ENCODE data around the gene BUB1B. TPM values are rescaled to one million over a fixed set of nuclear protein-coding genes. Genes with fewer than 3 reads are reported as not detected.

The BUB1B gene
- total RNA-seq, 1 experiment from 2014 or later = 92.9 TPM

DNA sequence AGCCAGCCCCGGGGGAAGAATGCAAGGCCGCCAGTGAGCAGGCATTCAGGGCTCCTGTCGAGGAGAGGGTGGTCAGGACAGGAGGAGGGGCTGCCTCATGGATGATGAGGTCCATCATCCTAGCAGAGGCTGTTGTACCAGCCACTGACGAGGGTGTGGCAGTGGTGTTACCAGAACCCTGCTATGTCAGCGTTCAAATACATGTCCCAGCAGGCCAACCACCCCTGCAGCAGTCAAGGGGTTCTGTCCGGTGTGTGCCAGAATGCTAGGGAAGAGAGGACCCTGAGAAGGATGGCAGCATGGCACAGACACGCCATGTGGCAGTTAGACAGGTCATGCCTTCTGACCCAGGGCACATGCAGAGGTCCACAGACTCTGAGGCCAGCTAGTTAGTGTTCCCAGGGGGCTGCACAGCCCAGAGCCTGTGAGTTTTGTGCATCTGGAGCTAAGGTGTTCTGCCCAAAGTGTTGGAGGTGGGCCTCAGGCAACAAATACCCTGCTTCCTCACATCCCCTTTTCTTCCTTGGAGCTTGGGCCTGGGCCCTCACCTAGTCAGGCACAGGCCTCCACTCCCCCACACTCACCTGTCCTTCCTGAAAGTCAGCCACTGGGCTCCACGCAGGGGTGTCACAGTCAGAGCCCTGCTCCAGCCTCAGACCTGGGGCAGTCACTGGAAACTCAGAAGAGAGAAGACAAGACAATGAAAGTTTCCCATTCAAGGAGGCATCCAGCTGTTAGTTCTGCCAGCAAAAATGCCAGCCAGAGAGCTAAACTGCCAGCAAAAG lies 85.8 kb downstream of the BUB1B start:
- no peaks in the 10 kb centered on the region for H3K9me2 ChIP-seq (ENCODE audit: insufficient read depth)
- H2AFZ ChIP-seq (ENCODE audit: low read depth, low read length, poor library complexity, severe bottlenecking) = no peak overlapping the region
- no peaks in the 10 kb centered on the region for H3K36me3 ChIP-seq (ENCODE audit: control insufficient read depth in 1 of 2, insufficient read depth in 2 of 2, low read length in 2 of 2)
- no peaks in the 10 kb centered on the region for H4K20me1 ChIP-seq (ENCODE audit: insufficient read depth)
- no peaks in the 10 kb centered on the region for H3K79me2 ChIP-seq (ENCODE audit: insufficient read depth, low read length)
- DNase-seq (ENCODE audit: low read depth, low spot score) = no peak
- POLR2A ChIA-PET = interaction anchor here (1.1 kb wide), 1 partner anchor 8 kb away, joined by 3 read pairs; the partner anchor contains the start of gene PAK6
- H3K27ac ChIP-seq (ENCODE audit: low read depth, low read length) = no peak overlapping the region
- TF ChIP-seq JUND (IDR thresholded peaks at IDR 0.05) (no peak), POLR2AphosphoS5 (IDR thresholded peaks at IDR 0.05; ENCODE audit: low read depth, low read length) (no peak), SIN3A (IDR thresholded peaks at IDR 0.05; ENCODE audit: low read depth) (no peak), POLR2A (IDR thresholded peaks at IDR 0.05; ENCODE audit: borderline replicate concordance, extremely low read depth, insufficient read depth, insufficient read length) (no peak), ELF1 (IDR thresholded peaks at IDR 0.05; ENCODE audit: borderline replicate concordance, low read depth) (no peak), YY1 (IDR thresholded peaks at IDR 0.05; ENCODE audit: extremely low read depth, insufficient replicate concordance, low read depth, low read length) (no peak), ZNF274 (IDR thresholded peaks at IDR 0.05; ENCODE audit: low read depth, low read length) (no peak), SP1 (IDR thresholded peaks at IDR 0.05; ENCODE audit: low read depth) (no peak), CEBPB (IDR thresholded peaks at IDR 0.05; ENCODE audit: low read depth) (no peak), CBX3 (IDR thresholded peaks at IDR 0.05; ENCODE audit: low read depth) (no peak)
- TF ChIP-seq, protein P1, sequence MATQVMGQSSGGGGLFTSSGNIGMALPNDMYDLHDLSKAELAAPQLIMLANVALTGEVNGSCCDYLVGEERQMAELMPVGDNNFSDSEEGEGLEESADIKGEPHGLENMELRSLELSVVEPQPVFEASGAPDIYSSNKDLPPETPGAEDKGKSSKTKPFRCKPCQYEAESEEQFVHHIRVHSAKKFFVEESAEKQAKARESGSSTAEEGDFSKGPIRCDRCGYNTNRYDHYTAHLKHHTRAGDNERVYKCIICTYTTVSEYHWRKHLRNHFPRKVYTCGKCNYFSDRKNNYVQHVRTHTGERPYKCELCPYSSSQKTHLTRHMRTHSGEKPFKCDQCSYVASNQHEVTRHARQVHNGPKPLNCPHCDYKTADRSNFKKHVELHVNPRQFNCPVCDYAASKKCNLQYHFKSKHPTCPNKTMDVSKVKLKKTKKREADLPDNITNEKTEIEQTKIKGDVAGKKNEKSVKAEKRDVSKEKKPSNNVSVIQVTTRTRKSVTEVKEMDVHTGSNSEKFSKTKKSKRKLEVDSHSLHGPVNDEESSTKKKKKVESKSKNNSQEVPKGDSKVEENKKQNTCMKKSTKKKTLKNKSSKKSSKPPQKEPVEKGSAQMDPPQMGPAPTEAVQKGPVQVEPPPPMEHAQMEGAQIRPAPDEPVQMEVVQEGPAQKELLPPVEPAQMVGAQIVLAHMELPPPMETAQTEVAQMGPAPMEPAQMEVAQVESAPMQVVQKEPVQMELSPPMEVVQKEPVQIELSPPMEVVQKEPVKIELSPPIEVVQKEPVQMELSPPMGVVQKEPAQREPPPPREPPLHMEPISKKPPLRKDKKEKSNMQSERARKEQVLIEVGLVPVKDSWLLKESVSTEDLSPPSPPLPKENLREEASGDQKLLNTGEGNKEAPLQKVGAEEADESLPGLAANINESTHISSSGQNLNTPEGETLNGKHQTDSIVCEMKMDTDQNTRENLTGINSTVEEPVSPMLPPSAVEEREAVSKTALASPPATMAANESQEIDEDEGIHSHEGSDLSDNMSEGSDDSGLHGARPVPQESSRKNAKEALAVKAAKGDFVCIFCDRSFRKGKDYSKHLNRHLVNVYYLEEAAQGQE (IDR thresholded peaks at IDR 0.05; ENCODE audit: low read depth) = no peak
- TF ChIP-seq, protein P2, sequence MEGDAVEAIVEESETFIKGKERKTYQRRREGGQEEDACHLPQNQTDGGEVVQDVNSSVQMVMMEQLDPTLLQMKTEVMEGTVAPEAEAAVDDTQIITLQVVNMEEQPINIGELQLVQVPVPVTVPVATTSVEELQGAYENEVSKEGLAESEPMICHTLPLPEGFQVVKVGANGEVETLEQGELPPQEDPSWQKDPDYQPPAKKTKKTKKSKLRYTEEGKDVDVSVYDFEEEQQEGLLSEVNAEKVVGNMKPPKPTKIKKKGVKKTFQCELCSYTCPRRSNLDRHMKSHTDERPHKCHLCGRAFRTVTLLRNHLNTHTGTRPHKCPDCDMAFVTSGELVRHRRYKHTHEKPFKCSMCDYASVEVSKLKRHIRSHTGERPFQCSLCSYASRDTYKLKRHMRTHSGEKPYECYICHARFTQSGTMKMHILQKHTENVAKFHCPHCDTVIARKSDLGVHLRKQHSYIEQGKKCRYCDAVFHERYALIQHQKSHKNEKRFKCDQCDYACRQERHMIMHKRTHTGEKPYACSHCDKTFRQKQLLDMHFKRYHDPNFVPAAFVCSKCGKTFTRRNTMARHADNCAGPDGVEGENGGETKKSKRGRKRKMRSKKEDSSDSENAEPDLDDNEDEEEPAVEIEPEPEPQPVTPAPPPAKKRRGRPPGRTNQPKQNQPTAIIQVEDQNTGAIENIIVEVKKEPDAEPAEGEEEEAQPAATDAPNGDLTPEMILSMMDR (IDR thresholded peaks at IDR 0.05 in 2 of 3, conservative IDR thresholded peaks at IDR 0.05 in 1 of 3; ENCODE audit: borderline replicate concordance in 1 of 3, insufficient read depth in 1 of 3, low read depth in 2 of 3, low read length in 2 of 3) = no peak
- TF ChIP-seq, protein P3, sequence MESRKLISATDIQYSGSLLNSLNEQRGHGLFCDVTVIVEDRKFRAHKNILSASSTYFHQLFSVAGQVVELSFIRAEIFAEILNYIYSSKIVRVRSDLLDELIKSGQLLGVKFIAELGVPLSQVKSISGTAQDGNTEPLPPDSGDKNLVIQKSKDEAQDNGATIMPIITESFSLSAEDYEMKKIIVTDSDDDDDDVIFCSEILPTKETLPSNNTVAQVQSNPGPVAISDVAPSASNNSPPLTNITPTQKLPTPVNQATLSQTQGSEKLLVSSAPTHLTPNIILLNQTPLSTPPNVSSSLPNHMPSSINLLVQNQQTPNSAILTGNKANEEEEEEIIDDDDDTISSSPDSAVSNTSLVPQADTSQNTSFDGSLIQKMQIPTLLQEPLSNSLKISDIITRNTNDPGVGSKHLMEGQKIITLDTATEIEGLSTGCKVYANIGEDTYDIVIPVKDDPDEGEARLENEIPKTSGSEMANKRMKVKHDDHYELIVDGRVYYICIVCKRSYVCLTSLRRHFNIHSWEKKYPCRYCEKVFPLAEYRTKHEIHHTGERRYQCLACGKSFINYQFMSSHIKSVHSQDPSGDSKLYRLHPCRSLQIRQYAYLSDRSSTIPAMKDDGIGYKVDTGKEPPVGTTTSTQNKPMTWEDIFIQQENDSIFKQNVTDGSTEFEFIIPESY (IDR thresholded peaks at IDR 0.05; ENCODE audit: extremely low read depth, insufficient replicate concordance, low read length) = no peak
- RAD21 ChIA-PET (ENCODE audit: low non-redundant PET in 1 of 2, low total read pairs in 2 of 2, uncharacterized antibody in 2 of 2, unreplicated experiment in 2 of 2) = no interaction called here
- ATAC-seq = no peak
- no peaks in the 10 kb centered on the region for H3K27me3 ChIP-seq (ENCODE audit: insufficient read depth, low read length)
- H3K4me3 ChIP-seq (replicated peaks in 1 of 2; ENCODE audit: low read depth in 1 of 2, low read length in 2 of 2) = no peak overlapping the region
- BruUV-seq (replicated peaks) = no TSS peak
- no peak overlapping the region for H3K9ac ChIP-seq (ENCODE audit: low read length)
- peaks cover 0 to 24% of the 10 kb centered on the region in 2 experiments; a peak in 3 of 4 replicates for H3K4me1 ChIP-seq (ENCODE audit: control insufficient read depth in 1 of 2, insufficient read depth in 2 of 2, low read length in 2 of 2)
- CTCF ChIA-PET = interaction anchor here (1.3 kb wide), 1 partner anchor 33 kb away, joined by 3 read pairs; no protein-coding TSS in a partner anchor
- no peak overlapping the region for H3K4me2 ChIP-seq (ENCODE audit: low read length)
- intact Hi-C loops (cut with micrococcal nuclease) = no loop called here
- H3K9me3 ChIP-seq (ENCODE audit: control insufficient read depth in 1 of 2, insufficient read depth in 1 of 2, low read depth in 1 of 2, low read length in 2 of 2) = no peaks in the 10 kb centered on the region

Measured in HCT116 (cell line).